Right renal pelvis (tissue), 4 donors: ENCODE results near the gene RGS10. TPM values are rescaled to one million over a fixed set of nuclear protein-coding genes. Genes with fewer than 3 reads are reported as not detected.

ENCODE experiments used
- DNase-seq, 4 donors: peaks; one replicate each; pipeline ENCODE4 v3.0.0-alpha.2; 2013; ENCODE audit warnings: low read depth in 4 of 4, low spot score in 3 of 4, missing footprints in 1 of 4
- polyA plus RNA-seq, 4 donors: library from polyadenylated mRNA; unstranded; fragments of 120-200 nt; gene quantifications; one replicate each; pipeline ENCODE4 v1.2.1, GENCODE V29; 2013; ENCODE audit not compliant: insufficient read length in 4 of 4

Gene RGS10
- polyA plus RNA-seq, 4 donors, result 33.3 to 40.7 (median 36.7) TPM

GRCh38 chr10:119520283-119520682 is 22.2 kb downstream of the RGS10 start:
- no peak for DNase-seq

GRCh38 chr10:119518936-119519335 is 23.6 kb downstream of the RGS10 start:
- no peak for DNase-seq

GRCh38 chr10:119518176-119518575 is 24.3 kb downstream of the RGS10 start:
- DNase-seq, result no peak

- DNase-seq, result no peak
Measured at GRCh38 chr10:119517235-119518141, 25.0 kb downstream of the RGS10 start.

GRCh38 chr10:119516381-119517234 is 25.9 kb downstream of the RGS10 start:
- no peak for DNase-seq

GRCh38 chr10:119515511-119516045 is 26.9 kb downstream of the RGS10 start:
- no peak for DNase-seq

GRCh38 chr10:119514819-119515218 is 27.7 kb downstream of the RGS10 start:
- DNase-seq, result no peak

- no peak for DNase-seq
Measured at GRCh38 chr10:119511828-119512515, 30.5 kb downstream of the RGS10 start.

- DNase-seq, result no peak
Measured at GRCh38 chr10:119509909-119510451, 32.5 kb downstream of the RGS10 start.

GRCh38 chr10:119507115-119507514 is 35.4 kb downstream of the RGS10 start:
- no peak for DNase-seq

GRCh38 chr10:119505588-119506315 is 36.8 kb downstream of the RGS10 start:
- DNase-seq, result no peak

- DNase-seq, result no peak
Measured at GRCh38 chr10:119505131-119505551, 37.4 kb downstream of the RGS10 start.

- no peak for DNase-seq
Measured at GRCh38 chr10:119504651-119505050, 37.9 kb downstream of the RGS10 start.

- DNase-seq, result no peak
Measured at GRCh38 chr10:119503821-119504220, 38.7 kb downstream of the RGS10 start.

- no peak for DNase-seq
Measured at GRCh38 chr10:119502618-119503155, 39.8 kb downstream of the RGS10 start.

- no peak for DNase-seq
Measured at GRCh38 chr10:119502209-119502608, 40.3 kb downstream of the RGS10 start.

GRCh38 chr10:119501690-119502089 is 40.8 kb downstream of the RGS10 start:
- no peak for DNase-seq

GRCh38 chr10:119500821-119501220 is 41.7 kb downstream of the RGS10 start:
- no peak for DNase-seq

GRCh38 chr10:119500123-119500795 is 42.3 kb downstream of the RGS10 start:
- no peak for DNase-seq
